ENCODE data around the gene ZNF610. TPM values are rescaled to one million over a fixed set of nuclear protein-coding genes. Genes with fewer than 3 reads are reported as not detected.
"Not testable (repeated sequence)": the region's sequence is repeated elsewhere in the genome, so short reads cannot be mapped to it uniquely, and the experiment has no call there.

Gene ZNF610
- total RNA-seq = 2.8 and 4.7 TPM in 2 replicates

- peak; percentile 54 for DNase-seq (ENCODE audit: low read depth, low spot score)
Observed at GRCh38 chr19:52336117-52336790, at the start of gene ZNF610. Gene ZNF610 (plus strand): TSS chr19:52336243. CDS start chr19:52349173, 12,930 bp downstream.

DNA sequence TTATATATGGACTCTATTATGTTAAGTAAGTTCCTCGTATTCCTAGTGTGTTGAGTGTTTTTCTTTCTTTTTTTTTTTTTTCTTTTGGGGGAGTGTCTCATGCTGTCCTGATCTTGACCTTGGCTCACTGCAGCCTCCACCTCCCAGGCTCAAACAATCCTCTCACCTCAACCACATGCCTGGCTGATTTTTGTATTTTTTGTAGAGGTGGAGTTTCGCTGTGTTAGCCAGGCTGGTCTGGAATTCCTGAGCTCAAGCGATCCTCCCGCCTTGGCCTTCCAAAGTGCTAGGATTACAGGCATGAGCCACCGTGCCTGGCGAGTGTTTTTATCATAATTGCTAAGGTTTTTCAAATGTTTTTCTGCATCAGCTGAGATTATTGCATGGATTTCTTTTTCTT lies 49.8 kb upstream of the ZNF610 start:
- no peak for DNase-seq (ENCODE audit: low read depth, low spot score)

DNA sequence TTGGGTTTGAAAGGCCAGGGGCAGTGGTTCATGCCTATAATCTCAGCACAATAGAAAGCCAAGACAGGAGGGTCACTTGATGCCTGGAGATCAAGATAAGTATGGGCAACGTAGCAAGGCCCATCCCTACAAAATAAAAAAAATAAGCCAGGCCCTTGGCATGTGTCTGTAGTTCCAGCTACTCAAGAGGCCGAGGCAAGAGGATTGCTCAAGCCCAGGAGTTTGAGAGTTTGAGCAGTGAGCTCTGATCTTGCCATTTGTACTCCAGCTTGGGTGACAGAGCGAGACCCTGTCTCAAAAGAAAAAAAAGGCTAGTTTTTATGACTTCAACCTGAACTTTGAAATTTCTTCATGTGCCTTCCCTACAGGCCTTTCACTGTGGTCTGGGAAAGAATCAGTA lies 44.3 kb upstream of the ZNF610 start:
- no peak for DNase-seq (ENCODE audit: low read depth, low spot score)

DNA sequence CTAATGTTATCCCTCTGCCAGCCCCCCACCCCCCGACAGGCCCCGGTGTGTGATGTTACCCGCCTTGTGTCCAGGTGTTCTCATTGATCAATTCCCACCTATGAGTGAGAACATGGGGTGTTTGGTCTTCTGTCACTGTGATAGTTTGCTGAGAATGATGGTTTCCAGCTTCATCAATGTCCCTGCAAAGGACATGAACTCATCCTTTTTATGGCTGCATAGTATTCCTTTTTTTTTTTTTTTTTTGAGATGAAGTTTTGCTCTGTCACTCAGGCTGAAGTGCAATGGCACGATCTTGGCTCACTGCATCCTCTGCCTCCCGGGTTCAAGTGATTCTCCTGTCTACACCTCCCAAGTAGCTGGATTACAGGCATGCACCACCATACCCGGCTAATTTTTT lies 43.1 kb upstream of the ZNF610 start:
- DNase-seq (ENCODE audit: low read depth, low spot score) = not testable (repeated sequence)

GRCh38 chr19:52296400-52296772 lies 39.7 kb upstream of the ZNF610 start:
- DNase-seq (ENCODE audit: low read depth, low spot score) = no peak

- DNase-seq (ENCODE audit: low read depth, low spot score) = peak; percentile 24
Observed at GRCh38 chr19:52296773-52297600, 39.1 kb upstream of the ZNF610 start, which contains the start of gene ZNF480. Gene ZNF480 (plus strand): TSS chr19:52297169. CDS start chr19:52300413, 3,244 bp downstream.

- no peak for DNase-seq (ENCODE audit: low read depth, low spot score)
Observed at GRCh38 chr19:52297601-52298364, 38.3 kb upstream of the ZNF610 start.

DNA sequence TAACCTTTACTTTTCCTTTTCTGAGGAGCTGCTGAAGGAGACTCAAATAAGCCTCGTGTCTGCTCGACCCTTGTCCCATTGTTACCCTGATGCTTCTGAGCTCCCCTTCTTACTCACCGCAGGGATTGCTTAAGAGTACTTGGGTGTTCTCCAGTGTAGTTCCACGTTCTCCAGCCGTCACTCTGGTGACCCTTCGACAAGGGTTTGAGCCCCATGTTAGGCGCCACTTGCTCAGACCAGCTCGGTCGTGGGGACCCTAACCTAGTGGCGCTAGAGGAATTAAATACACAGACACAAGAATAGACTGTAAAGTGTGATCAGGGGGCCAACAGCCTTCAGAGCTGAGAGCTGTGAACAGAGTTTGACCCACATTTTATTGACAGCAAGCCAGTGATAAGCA lies 28.8 kb upstream of the ZNF610 start:
- DNase-seq (ENCODE audit: low read depth, low spot score) = no peak

- DNase-seq (ENCODE audit: low read depth, low spot score) = no peak
Observed at GRCh38 chr19:52322429-52322828, 13.6 kb upstream of the ZNF610 start.

DNA sequence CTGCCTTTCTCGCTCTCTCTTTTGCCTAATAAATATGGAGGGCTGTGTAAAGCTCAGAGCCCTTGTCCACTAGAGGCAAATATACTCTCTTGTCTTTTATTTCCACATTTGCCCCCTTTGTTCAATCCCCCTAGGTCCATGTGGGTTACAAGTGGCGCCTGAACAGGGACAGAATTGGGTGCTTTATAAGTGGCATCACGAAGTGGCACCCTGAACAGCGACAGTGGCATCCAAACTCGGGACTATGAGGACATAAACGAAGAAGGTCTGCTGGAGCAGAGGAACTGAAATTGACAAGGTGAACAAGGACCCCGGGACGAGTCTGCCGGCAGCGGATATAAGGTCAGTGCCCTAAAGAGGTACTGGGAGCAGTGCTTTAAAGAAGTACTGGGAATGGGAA lies 4.3 kb upstream of the ZNF610 start:
- DNase-seq (ENCODE audit: low read depth, low spot score) = no peak

- DNase-seq (ENCODE audit: low read depth, low spot score) = no peak
Observed at GRCh38 chr19:52335768-52336116, 301 bp upstream of the ZNF610 start.

- no peak for DNase-seq (ENCODE audit: low read depth, low spot score)
Observed at GRCh38 chr19:52336791-52337381, 843 bp downstream of the ZNF610 start.

DNA sequence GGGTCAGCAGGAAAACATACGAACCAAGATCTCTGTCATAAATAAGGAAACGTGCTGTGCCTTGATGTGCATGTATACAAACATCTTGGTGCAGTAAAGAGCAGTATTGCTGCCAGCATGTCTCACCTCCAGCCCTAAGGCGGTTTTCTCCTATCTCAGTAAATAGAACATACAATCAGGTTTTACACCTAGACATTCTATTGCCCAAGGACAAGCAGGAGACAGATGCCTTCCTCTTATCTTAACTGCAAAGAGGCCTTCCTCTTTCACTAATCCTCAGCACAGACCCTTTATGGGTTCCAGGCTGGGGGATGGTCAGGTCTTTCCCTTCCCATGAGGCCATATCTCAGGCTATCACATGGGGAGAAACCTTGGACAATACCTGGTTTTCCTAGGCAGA lies 3.0 kb downstream of the ZNF610 start:
- DNase-seq (ENCODE audit: low read depth, low spot score) = not testable (repeated sequence)

DNA sequence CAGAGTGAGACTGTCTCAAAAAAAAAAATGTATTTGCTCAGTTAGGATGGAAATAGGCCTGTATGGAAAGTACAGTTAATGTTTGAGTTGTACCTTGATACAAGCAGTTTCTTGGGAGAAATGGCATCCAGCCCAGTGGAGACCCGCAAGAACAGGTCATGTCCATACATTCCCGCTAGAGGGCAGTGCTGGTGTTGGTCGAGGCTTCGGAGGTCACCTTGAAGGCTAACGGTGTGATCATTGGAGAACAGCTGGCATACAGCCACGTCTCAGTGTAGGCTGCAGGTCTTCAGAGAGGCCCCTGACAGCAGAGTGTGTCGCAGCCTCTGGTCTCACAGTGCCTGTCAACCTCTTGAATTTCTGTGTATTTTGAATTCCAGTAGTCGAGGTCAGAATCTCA lies 7.5 kb downstream of the ZNF610 start:
- DNase-seq (ENCODE audit: low read depth, low spot score) = peak; percentile 30

DNA sequence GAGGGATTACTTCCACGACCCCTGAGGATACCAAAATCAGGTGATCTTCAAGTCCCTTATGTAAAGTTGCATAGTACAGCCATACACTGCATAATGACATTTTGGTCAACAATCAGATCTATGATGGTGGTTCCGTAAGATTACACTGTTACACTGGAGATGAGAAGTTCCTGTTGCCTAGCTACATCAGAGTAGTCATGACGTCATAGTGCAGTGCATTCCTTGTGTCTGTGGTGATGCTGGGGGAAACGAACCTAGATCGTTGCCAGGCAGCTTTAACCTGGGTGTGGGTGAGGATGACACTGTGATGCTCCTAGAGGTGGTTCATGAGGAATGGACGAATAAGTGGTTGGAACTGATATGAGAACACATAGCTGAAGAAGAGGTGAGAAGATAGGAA lies 9.1 kb downstream of the ZNF610 start:
- DNase-seq (ENCODE audit: low read depth, low spot score) = no peak

DNA sequence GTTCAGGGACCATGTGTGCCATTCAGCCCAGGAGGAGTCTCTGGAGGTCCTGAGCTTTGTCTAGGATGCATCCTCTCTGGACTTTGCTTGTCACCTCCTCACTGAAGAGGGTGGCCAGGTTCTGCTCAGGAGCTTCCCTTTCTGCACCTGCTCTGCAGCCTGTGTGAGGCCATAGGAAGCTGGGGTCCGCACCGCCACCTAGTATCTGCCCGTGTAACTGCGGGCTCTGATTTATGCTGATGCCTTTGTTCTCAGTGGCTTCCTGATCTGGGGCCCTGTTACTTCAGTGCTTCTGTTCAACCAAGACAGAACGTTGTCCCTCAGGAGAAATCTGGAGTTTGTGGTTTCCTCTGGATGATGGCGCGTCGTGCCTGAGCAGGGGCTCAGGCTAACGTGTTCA lies 15.5 kb downstream of the ZNF610 start:
- DNase-seq (ENCODE audit: low read depth, low spot score) = no peak

DNA sequence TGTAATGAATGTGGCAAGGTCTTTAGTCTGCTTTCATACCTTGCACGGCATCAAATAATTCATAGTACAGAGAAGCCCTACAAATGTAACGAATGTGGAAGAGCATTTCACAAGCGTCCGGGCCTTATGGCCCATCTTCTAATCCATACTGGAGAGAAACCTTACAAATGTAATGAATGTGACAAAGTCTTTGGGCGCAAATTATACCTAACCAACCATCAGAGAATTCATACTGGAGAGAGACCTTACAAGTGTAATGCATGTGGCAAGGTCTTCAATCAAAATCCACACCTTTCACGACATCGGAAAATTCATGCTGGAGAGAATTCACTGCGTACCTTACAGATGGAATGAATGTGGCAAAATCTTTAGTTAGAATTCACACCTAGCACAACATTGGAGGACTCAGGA lies 30.4 kb downstream of the ZNF610 start:
- DNase-seq (ENCODE audit: low read depth, low spot score) = no peak

DNA sequence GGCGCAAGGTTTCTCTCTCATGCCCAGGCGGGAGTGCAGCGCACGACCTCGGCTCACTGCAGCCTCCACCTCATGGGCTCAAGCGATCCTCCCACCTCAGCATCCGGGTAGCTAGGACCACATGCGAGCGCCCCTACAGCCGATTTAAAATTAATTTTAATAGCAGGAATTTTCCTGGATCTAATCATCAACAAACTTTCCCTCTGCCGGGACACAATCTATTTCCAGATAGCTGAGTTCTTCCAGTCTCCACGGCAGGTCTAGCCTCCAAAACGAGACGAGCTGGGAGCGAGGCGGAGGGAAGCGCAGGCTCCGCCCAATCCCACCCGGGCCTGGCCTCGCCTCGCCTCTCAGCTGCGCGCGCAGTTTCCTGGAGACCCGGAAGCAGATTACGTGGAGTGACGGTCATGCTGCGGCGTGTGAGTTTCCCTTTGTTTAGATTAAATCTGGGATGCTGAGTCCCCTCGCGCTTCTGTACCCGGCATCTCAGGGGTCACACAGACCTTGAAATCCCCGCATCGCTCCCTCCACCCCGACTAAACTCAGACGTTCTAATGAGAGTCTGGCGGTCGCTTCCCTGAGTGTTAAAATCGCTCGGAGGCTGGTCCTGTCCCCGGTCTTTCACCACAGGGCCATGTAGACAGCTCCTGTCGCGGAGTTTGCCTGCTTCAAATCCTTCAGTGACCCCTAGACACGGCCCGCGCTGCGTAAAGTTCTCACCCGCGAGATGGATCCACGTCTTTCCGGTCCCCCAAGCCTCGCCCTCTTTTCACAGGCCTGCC lies 33.7 kb downstream of the ZNF610 start, which contains the start of gene ZNF880:
TSS of gene ZNF880 (plus strand) at position 365 of the 782 bp plus-strand sequence. CDS start at position 408, 43 bp downstream.
- peak; percentile 74 for DNase-seq (ENCODE audit: low read depth, low spot score)

GRCh38 chr19:52370341-52370710 lies 34.3 kb downstream of the ZNF610 start:
- no peak for DNase-seq (ENCODE audit: low read depth, low spot score)

GRCh38 chr19:52391135-52391534 lies 55.1 kb downstream of the ZNF610 start:
- no peak for DNase-seq (ENCODE audit: low read depth, low spot score)
